Forelimb muscle (tissue), 1 donor: ENCODE measurements around the gene INAFM1. TPM values are rescaled to one million over a fixed set of nuclear protein-coding genes. Genes with fewer than 3 reads are reported as not detected.

ENCODE experiments used
- DNase-seq: peaks from one replicate; pipeline ENCODE4 v3.0.0-alpha.2; 2013; ENCODE audit warnings: low read depth
- polyA plus RNA-seq: library from polyadenylated mRNA; unstranded; fragments of 120-200 nt; gene quantifications from one replicate; pipeline ENCODE4 v1.2.1, GENCODE V29; 2013; ENCODE audit not compliant: insufficient read length

Gene INAFM1
- polyA plus RNA-seq = 12.4 TPM

- DNase-seq = no peak
Observed at GRCh38 chr19:47274071-47274890, at the start of gene INAFM1. INAFM1 (plus strand) TSS chr19:47274885; CDS start chr19:47274920, 35 bp downstream.

DNA sequence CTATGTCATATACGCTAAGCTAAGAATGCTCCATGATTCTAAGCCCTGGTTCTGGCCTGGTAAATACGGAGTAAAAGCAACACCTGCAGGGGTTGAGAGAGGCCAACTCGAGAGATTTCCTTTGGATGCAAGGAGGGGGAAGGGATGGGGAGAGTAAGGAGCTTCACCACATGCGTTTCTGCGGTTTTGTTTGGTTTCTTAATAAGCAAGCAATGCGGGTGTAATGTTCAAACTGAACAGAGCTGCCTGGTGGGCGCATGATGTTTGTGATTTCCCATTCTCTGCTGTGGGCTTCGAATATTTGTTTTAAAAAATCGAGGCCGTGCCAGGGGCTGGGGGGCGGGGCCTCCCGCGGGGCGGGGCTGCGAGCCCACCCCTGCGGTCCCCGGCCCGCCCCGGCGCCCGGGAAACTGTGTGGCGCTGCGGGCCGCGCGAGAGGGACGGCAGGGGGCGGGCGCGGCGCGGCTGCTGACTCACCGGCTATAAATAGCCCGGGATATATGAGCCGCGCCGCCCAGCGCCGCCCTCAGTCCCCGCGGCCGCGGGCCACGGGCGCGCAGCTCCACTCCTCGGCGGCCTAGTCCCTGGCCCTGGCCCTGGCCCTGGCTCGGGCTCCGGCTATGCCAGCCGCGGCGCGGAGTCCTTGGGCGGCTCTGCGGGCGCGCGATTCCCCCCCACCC, 48.8 kb upstream of the INAFM1 start:
- DNase-seq = peak; percentile 74

GRCh38 chr19:47226426-47227351, 48.0 kb upstream of the INAFM1 start:
- DNase-seq = no peak

DNA sequence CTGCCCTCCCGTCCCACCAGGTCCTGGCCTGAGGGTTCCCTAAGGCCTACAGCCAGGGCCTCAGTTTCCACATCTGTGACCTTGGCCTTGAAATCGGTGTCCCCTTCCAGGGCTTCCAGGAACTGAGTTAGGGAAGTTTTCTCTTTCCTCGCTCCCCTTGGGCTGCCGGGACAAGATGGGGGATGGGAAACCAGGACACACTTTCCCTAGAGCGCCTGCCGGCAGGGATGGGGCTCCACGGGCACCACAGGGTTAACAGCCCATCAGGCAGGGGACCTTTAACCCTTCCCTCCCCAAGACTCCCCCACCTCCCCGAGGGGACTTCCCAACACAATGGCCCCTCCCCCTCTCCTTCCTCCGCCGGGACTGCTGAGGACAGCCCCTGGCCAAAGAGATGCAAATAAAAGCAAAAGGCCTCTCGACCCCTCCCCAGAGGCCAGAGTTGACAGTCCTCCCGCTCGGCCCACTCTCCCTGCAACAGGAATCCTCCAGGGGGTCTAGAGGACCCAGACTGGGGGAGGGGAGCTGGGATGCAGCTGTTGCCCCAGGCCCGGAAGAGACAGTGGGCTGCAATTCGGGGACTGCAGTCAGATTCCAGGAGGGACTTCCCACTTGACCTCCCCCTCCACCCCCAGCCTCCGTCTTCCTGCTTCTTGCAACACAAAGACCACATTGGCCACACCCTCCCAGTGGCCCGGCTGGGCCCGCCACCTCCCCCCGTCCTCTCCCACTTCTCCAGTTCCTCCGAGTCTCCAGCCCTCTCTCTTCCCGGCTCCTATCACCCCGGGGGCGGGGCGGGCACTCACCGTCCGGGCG, 47.1 kb upstream of the INAFM1 start:
- no peak for DNase-seq

DNA sequence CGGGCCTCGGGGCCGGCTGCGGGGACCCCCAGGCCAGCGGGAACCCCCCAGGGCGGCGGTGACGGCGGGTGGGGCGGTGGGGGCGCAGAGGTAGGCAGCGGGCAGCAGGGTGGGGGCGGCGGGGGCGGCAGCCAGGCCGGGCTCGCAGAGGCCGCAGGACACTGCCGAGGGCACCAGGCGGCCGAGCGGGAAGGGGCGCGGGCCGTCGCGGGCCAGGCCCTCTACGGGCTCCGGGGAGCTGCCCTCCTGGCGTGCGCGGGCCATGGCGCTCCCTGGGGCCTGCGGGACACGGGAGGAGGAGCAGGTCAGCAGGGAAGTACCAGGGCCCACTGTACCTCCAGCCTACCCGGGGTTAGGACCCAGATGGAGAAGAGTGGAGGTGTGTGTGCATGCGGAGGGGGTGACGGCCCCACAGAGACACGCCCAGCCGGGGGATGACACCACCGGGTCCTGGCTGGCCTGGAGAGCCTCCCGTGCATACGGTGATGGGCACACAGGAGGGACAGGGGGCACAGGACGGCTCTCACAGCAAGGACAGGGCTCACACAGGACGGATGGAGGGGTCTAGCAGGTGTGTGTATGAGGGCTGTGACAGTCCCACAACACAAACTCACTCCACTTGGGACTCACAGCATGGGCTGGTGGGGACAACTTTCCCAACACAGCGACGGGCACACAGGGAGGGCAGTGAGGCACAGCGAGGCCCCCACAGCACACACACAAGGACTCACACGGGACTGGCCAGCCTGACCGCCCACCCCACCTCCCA, 46.3 kb upstream of the INAFM1 start:
- DNase-seq = no peak

DNA sequence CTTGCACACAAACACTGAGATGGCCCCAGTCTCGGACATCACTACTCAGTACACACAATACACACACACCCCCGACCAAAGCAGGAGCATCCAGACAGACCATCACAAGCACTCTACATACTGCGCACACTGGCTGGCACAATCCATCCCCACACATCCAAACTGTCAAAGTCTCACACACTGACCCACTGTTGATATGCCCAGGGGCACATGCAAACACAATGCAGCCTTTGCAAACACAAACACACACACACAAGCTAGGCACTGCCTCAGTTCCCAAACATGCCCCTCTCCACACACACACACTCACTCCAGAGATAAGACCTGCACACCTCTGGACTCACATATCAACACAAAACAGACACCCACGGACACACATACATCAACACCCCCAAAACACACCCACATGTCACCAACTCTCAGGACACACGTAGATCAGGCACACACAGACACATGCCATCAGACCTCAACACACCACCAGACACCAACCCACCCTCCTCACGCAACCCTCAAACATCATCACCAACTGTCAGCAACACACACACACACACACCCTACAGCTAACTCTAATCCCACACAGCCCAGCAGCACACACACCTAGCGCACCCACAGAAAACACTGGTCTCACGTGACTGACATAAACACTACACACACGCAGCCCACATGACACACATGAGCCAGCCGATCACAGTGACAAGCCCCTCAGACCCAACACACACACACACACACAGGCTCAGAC, 45.6 kb upstream of the INAFM1 start:
- no peak for DNase-seq

- no peak for DNase-seq
Observed at GRCh38 chr19:47229676-47230053, 45.0 kb upstream of the INAFM1 start.

DNA sequence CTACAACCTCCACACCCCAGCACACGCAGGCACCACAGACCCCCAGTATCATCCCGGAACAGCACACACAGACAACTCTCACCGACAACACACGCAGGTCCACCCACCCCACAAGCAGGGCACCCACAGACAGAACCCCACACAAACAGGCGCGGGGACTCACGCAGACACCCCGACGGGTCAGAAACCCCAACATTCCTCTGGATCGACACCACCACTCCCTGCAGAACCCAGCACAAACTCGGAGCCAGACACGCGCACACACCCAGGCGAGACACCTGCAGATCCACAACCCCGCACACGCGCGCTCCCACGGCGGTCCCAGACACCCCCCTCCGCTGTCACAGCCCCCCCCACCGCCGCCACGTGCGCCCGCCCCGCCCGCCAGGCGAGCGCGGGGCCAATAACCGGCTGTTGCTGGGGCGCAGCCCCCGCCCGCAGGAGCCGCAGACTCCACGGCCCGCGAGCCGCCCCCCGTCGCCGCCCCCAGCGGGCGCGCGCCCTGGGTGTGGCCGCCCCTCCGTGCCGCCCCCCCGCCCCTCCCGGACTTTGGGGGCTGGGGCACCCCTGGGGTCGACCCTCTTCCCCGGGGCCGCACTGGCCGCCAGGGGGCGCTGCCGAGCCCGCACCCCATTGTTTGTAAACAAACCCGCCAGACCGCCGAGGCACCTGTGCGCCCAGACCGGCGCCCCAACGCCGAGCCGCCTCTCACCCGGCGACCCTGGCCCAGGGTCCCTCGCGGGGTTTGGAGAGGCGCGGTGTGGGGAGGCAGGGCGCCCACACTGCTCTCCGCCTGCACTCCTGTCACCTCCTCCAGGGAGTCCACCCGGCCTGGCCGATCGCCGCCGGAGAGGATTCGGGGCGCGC, 44.4 kb upstream of the INAFM1 start:
- no peak for DNase-seq

DNA sequence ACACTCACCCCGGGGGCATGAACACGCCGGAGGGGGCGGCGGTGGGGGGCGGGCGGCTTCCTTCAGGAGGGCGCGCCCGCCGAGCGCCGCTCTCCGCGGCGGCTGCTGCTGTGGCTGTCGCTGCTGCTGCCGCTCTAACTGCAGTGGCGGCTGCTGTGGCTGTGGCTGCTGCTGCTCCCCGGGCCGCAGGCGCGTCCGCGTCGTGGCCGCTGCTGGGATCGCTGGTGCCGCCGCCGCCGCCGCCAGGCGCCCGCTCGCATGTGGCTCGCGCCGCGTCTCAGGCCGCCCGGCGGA, 43.8 kb upstream of the INAFM1 start, which contains the start of gene BBC3:
Gene BBC3, minus strand, starts transcription at position 279 of the 294 bp plus-strand sequence. CDS start 2,768 bp downstream, outside the sequence.
- no peak for DNase-seq

DNA sequence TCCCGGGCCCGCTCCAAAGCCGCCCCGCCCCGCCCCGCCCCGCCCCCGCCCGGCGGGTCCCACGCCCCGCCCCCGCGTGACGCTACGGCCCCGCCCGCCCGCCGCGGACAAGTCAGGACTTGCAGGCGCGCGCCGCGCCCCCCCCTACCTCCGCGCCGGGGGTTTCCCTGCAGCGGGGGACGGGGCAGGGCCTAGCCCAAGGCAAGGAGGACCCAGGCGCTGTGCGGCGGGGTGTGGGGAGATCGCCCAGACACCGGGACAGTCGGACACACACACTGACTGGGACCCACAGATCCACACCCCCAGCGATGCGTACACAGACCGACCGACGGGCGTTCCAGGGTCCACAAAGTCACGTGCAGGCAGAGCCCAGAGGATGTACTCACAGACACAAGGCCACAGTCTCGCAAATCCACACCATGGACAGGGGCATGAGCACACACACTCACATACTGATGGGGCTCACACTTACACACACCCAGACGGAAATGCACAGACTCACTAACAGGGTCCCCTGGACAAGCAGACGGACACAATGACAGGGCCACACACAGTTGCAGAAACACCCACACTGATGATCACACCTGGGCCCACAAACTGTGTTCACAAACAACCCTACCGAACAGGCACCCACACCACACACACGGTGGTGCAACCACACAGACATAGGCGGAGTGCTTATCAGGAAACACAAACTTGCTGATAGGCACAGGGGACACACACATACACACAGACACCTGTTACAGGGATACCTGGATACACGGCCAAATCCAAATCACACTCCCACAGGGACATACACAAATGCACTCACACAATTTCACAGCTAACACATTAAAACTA, 43.2 kb upstream of the INAFM1 start:
- no peak for DNase-seq

DNA sequence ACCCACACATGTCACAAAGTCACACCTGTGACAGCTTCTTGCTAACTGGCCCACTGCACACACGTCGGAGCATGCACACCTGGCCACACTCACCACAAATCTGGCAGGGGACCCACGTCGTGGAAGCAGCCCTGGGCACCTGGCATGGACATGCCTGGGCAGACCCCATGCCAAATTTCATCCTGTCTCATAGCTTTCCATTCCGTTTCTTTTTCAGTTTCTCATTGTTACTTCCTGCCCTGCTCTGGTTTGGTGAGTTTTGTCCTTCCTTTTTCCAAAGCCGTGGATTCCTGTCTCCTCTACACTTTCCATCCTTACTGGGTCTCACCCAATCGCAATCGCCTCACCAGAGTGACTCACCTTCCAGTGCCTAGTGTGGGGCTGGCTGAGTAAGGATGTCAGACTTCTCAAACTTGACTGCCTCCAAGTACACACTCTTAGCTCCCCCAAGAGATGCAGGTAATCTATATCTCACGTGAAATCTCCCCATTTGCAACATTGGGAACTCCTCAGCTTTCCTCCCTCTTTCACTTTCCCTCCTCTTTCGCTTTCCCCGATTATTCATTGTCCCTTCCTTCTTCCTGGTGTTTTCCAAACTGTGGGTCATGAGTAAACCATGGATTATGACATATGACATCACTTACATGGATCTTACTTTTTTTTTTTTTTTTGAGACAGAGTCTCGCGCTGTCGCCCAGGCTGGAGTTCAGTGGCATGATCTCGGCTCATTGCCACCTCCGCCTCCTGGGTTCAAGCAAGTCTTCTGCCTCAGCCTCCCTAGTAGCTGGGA, 42.1 kb upstream of the INAFM1 start:
- DNase-seq = no peak

DNA sequence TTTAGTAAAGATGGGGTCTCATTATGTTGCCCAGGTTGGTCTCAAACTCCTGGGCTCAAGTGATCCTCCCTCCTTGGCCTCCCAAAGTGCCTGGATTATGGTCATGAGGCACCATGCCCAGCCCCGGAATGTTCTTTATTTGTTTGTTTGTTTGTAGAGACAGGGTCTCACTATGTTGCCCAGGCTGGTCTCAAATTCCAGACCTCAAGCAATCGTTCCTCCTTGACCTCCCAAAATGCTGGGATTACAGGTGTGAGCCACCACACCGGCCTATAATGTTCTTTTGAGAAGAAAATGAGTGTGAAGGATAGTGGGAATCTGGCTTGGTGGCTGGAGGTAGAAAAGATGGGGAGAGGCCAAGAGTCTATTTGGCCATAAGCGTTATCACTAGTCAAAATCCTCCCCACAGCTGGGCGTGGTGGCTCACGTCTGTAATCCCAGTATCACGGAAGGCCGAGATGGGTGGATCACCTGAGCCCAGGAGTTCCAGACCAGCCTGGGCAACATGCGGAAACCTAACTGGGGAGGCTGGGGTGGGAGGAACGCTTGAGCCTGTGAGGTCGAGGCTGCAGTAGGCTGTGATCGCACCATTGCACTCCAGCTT, 38.5 kb upstream of the INAFM1 start:
- DNase-seq = no peak

- DNase-seq = no peak
Observed at GRCh38 chr19:47239152-47239551, 35.5 kb upstream of the INAFM1 start.

DNA sequence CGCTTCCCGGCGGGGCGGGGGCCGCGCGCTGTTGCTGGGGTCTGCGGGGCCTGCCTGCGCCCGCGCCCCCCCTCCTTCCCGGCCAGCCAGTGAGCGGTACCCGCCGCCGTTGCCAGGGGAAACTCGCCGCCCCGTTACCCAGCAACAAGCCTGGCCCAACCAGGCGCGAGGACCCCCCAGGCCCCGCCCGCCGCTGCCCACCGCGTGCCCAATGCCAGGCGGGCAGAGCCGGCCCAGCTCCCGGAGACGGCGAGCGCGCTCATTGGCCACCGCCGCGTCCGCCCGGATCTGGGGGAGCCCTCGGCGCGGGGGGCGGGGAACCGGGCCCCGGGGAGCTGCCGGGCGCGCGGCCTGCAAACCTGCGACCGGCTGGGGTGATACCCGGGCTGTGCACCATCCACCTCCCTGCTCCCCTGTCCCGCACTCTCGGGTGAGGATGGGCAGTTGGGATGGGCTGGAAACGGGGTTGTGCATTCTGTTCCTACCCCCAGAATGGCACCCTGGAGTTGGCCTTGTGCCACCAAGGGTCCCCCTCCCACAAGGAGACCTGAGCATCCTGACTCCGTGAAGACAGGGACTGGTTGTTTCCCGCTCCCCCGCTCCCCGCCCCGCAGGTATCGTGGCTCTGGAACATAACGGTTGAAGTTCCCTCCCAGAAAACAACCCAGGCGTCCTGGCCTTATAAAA, 34.9 kb upstream of the INAFM1 start:
- DNase-seq = no peak

GRCh38 chr19:47240556-47240955, 34.1 kb upstream of the INAFM1 start:
- no peak for DNase-seq
